NB4 (cell line): Measurements from ENCODE around the gene QRICH2.

ENCODE experiments used
- CTCF ChIP-seq: IDR thresholded peaks from one replicate; pipeline ENCODE4 v1.5.1; 2012; ENCODE audit warnings: low read depth, low read length
- MAX ChIP-seq: IDR thresholded peaks from 2 replicates; pipeline ENCODE4 v1.6.1; 2011; ENCODE audit warnings: low read depth, low read length
- MYC ChIP-seq: IDR thresholded peaks from 2 replicates; pipeline ENCODE4 v1.6.1; 2011; ENCODE audit warnings: low read depth, low read length
- POLR2A ChIP-seq: IDR thresholded peaks from 2 replicates; pipeline ENCODE4 v1.6.1; 2011; ENCODE audit warnings: mild to moderate bottlenecking; ENCODE audit not compliant: insufficient read length; ENCODE audit errors: extremely low read depth

- TF ChIP-seq CTCF (no peak), POLR2A (no peak), MYC (no peak), MAX (no peak)
These were observed 66.9 kb downstream of the QRICH2 start for GRCh38 chr17:76241204-76241538.
